Activated CD4-positive, alpha-beta T cell treated with anti-CD3 and anti-CD28 coated beads, Interleukin-2, Interleukin-6, amounts not matched to agents 100 ng/mL and 50 ng/mL, durations not matched to agents 16 hours and 8 hours (primary cell): ENCODE data around the gene HSPB7.
A peak's percentile ranks its signal among the peaks of the same experiment; 100 is the strongest.
"Not testable (repeated sequence)": the region's sequence is repeated elsewhere in the genome, so short reads cannot be mapped to it uniquely, and the experiment has no call there.

Experiments used
- DNase-seq: peaks from one replicate; pipeline ENCODE4 v3.0.0-alpha.2; 2020

Gene HSPB7

GRCh38 chr1:16017461-16018303 is at the start of gene HSPB7:
Gene HSPB7 (minus strand): TSS chr1:16018043. CDS start chr1:16017963, 80 bp downstream.
- DNase-seq, result no peak

- DNase-seq, result no peak
These were observed 49.4 kb upstream of the HSPB7 start for GRCh38 chr1:16067127-16067768.

GRCh38 chr1:16066245-16066644 is 48.4 kb upstream of the HSPB7 start:
- no peak for DNase-seq

- no peak for DNase-seq
These were observed 47.4 kb upstream of the HSPB7 start for GRCh38 chr1:16065269-16065576.

DNA sequence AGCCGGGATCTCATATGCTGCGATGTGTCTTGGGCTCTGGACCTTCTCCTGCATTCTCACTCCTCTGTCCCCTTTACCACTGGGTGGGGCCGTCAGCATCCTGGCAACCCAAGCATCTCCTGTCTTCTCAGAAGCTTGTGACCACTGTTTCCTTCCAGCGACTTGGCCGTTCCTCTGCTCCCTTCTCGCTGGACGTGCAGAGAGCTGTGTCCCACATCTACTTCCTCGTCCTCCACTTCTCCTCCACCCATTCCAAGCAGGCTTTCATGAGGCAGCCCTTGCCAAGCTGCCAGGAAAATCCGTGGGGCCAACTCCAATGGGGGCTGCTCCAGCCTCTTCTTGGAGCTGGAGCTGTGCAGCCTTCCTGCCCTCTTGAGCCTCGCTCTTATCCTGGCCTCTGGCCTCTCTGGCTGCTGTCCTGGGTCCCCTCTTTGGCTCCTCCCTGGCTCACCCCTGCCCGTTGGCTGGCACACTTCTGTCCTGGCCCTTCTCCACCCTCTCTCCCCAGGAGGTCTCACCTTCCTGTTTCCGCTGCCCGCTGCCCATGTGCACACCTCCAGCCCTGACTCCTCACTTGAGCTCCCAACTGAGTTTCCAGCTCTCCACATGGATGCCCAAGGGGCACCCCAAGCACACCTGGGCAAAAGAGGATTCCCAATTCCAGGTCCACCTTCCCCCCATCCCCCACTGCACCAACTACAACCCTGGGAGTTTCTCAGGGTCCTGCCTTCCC is 46.9 kb upstream of the HSPB7 start:
- DNase-seq, result no peak

DNA sequence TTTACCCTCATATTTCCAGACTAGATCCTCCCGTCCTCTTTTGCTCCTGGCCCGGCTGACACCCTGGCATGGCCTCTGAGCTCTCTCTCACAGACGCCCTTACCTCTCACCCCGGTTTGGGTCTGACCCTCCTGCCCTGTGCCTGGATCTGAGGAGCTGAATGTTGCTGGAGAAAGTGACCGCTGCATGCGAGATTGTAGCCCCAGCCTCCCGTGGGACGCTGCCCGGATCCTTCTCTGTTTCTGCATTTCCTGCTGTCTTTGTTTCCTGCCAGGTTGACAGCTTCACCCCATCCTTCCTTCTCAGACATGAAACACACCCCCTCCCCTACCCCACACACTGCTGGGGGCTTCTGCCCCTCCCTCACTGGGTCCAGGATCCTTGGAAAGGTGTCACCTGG is 46.1 kb upstream of the HSPB7 start:
- no peak for DNase-seq

DNA sequence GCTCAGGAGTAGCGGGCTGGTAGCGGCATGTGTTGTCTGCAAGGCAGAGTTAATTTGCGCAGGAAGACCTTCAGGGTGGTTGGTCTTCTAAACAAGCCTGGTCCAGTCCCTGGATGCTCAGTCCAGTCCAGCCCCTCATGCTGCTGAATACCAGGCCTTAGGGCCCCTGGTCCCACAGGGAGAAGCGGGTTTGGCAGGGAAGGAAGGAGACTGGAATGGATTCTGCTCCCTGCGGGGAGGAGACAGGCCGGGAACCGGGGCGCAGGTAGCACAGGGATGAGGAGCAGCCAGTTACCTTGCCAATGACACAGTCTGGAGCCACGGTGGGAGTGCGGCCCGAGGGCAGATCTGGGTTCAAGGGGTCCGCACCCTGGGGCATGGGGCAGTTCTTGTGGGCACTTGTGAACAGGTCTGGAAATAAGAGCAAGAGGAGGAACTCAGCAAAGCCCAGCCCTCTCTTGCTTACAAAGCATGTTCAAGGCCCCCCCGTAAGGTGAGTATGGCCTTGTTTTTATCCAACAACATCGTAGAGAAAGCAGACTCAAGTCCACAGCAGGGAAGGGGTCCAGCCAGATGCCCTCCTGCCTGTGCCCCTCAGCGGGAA is 45.5 kb upstream of the HSPB7 start:
- DNase-seq, result no peak

DNA sequence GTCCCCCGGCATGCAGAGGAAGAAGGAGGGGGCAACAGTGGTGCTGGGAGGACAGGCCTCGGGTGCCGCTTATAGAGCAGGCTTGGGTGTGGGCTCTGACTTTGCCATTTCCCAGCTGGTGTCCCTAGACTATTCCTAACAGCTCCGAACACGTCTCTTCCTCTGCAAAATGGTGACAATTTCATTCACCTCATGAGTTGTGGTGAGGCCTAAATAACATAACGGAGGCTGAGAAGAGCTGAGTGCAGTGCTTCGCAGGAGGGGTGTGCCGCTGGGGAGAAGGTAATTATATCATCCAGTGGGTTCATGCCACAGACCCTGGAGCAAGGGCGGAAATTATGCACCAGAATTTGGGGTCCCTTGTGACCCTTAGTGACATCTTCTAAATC is 44.8 kb upstream of the HSPB7 start:
- DNase-seq, result not testable (repeated sequence)

DNA sequence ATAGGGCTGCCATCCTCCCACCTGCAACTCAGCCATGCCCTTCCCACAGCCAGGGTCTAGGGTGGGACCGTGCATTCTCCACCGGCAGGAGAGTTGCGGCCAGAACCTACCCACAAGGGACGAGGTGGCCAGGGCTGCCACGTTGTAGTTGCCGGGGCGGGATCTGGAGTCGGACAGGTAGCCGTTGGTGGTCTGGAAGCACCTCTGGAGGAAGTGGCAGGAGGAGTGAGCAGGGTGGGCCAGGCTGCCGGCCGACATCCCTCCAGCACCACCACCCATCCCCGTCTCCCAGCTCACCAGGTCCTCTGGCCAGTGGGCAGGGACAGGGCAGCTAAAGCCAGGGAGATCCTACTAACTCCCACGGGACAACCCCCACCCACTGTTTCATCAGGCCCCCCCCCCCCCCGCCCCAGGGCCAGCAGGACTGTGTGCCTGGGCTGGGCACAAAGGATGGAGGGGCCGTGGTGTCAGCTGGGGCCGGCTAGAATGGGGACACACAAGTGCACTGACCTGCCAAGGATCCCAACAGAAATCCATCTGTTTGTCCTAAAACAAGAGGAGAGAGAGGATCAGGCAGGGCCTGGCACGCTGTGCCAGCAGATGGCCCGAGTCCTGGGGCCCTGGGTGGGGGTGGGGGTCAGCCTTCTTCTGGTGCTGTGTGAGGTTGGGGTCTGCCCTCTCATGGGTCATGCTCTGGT is 44.3 kb upstream of the HSPB7 start:
- not testable (repeated sequence) for DNase-seq

GRCh38 chr1:16061266-16061665 is 43.4 kb upstream of the HSPB7 start:
- DNase-seq, result no peak

DNA sequence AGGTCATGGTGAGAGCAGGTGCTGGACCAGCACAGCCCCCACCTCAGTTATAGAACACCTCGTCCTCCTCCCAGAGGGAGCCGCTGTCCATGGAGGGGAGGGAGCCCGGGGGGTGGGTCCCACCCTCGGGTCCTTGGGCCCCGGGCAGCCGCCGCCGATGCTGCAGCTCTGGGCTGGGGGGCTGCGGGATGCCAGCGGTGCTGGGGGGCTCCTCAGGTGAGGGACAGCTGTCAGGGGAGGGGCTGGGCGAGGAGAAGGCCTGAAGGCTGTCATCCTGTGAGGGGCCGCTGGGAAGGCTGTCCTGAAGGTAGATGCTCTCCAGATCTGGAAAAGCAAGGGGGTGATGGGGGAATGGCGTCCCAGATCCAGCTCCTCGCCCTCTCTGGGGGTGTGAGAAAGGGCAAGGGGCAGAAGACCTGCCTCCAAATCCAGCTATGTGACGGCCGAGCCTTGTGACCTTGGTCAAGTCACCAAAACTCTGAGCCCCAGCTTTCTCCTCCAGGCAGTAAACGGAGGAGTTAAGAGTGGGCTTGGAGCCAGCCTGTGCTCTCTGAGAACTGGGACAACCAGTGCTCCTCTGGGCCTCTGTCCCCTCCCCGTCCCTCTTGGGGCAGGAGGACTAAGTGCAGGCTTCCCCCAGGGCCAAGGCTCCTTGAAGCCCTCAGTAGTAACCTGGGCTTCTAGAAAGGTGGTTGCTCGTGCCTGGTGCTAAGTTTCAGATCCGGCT is 40.7 kb upstream of the HSPB7 start:
- DNase-seq, result not testable (repeated sequence)

DNA sequence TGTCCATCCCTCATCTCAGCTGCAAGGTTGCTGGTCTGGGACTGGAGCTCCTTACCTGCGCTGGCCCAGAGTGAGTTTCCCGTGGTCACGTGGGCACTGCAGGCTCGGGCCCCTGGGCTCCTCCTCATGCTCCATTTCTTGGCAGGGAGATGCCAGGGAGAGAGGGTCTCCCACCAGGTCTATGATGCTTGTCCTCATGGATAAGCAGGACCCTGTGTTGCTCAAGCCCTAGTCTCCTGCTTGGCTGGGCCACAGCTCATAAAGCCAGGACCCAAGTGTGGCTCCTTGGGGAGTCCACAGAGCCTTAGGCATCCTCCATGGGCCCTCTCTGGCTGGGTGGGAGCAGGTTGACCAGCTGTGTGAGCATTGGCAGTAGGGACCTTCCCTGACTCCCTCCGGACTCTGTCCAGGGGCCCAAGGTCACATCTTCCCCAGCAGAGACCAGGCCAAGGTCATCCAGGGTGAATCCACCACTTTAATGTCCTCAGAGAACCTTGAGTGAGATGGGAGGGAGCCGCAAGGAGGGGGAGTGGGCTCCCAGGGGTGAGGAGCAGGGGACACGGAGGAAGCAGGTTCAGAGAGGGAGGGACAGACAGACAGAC is 39.6 kb upstream of the HSPB7 start:
- DNase-seq, result not testable (repeated sequence)

GRCh38 chr1:16056521-16056912 is 38.7 kb upstream of the HSPB7 start:
- DNase-seq, result not testable (repeated sequence)

GRCh38 chr1:16055613-16056520 is 38.0 kb upstream of the HSPB7 start:
- peak; percentile 90 for DNase-seq

DNA sequence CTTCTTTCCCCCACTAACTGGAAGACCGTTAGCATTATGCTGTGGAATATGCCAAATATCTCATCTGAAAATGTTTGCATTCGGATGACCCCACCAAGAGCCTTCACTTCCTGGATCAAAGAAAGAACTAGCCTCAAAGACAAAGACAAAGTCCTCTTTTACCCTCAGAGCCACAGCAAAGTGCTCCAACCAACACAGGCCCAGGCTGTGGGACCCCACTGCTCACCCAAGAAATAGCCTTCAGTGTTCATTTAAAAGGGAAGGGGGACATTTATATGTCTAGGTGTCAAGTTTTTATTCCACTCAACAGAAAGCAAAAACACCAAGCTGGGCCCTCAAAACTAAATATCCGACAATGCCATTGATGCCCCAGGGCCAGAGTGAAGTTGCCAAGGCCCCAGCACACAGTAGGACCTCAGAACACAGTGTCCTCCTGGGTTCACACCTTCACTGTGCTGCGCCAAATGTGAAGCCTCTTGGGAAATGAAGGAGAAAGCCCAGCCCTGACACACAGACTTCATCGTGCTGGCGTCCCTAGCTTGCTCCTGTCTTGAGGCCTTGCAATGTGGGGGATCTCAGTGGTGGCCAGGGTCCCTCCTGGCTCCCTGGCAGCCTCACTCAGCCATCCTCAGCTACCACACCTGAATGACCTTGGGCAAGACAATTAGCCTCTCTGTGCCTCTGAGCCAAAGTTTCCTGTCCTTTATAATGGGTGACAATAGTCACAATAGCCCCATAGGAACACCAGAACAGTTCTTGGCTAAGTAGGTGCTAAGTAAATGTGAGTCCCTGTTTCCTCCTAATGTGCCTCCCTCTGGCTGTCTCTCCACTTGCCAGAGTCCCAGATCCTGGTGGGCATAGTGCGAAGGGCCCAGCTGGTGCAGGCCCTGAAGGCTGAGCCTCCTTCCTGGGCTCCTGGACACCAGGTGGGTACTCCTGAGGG is 37.0 kb upstream of the HSPB7 start:
- no peak for DNase-seq

DNA sequence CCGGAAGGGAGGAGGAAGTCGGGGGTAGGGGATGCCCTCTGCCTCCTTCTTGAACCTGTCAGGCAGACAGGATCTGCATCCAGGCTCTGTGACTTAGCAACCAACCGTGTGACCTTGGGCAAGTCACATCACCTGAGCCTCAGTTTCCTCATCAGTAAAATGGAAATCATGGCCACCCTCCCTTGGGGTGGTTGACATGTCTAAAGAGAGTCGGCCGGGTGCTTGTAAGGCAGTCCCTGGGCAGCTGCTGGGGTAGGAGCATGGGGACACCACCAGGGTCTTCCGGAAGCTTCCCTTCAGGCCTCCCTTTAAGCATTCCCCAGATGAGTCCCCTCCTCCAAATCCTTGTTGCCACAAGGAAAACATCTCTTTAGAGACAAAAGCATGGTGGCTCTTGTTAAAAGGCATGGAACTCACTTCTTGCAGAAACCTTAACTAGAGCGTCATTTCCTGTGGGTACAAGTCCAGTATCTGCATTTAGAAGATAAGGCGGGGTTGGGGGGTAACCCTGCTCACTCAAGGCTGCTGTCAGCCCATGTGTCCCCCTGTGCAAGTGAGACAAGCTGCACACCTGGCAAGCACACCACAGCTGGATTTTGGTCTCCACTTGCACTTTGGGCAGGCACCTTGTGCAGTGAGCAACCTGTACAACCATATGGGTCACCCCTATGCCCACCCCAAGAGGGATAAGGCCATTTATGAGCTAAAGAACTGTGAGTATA is 36.1 kb upstream of the HSPB7 start:
- DNase-seq, result no peak

GRCh38 chr1:16051949-16052348 is 34.1 kb upstream of the HSPB7 start:
- DNase-seq, result not testable (repeated sequence)

DNA sequence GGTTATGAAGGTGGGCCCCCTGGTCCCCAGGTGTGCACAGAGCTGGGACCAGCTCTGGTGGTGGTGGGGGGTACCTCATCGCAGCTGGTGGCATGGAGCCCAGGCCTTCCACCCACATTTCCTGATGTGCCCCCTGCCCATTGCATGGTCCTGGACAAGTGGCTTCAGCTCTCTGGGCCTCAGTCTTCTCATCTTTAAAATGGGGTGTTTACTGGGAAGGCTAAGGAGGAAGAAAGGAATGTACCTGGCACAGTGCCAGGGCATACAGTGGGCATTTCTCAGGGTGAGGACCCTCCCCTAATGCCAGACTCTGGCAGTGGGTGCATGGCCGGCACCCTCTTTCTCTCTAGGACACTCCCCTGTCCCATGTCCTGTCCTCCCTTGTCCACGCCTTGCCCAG is 33.2 kb upstream of the HSPB7 start:
- no peak for DNase-seq

DNA sequence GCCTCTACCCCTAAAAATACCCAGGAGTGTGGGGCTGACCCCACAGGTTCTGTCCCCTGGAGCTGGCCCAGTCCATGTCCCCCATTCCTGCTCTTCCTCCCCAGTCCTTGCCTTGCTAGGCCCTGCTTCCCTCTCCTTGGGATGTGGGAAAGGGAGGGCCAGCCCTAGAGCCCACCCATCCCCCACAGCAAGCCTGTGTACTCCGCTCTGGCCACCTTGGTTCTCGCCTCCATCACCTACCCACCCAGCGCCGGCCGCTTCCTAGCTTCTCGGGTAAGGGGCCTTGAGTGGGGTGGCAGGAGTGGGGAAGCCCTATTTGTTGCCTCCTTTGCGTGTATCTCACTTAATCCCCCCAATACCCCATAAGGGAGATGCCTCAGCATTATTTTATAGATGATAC is 32.5 kb upstream of the HSPB7 start:
- no peak for DNase-seq
